HEK293T (cell line): ENCODE results near the gene HS6ST2.

Source experiments
- CTCF ChIA-PET: fragments of 350-600 bp; formaldehyde crosslinking; extraction: SDS; loops from one replicate; lab custom pipeline; 2021; ENCODE audit warnings: antibody characterized with exemption, inconsistent platforms; lab: Yijun Ruan, JAX
- POLR2A ChIA-PET: fragments of 350-600 bp; formaldehyde crosslinking; extraction: SDS; loops from one replicate; lab custom pipeline; 2020; ENCODE audit warnings: antibody characterized with exemption, inconsistent platforms; lab: Yijun Ruan, JAX
- DNase-seq: peaks from one replicate; pipeline ENCODE4 v3.0.0; 2012; ENCODE audit warnings: mixed read lengths; ENCODE audit errors: extremely low spot score
- ARNT ChIP-seq: fragments of 450-650 bp; IDR thresholded peaks from 2 replicates; pipeline ENCODE4 v1.6.1; 2017; ENCODE audit warnings: mild to moderate bottlenecking
- BHLHE40 ChIP-seq: fragments of 450-650 bp; IDR thresholded peaks from 2 replicates; pipeline ENCODE4 v1.6.1; 2016; ENCODE audit warnings: mild to moderate bottlenecking, moderate library complexity, borderline replicate concordance
- CTBP1 ChIP-seq: fragments of 450-650 bp; IDR thresholded peaks from 2 replicates; pipeline ENCODE4 v1.6.1; 2016; ENCODE audit warnings: borderline replicate concordance
- ELF4 ChIP-seq: fragments of 450-650 bp; IDR thresholded peaks from 2 replicates; pipeline ENCODE4 v1.6.1; 2017; ENCODE audit warnings: antibody characterized with exemption
- FOXA1 ChIP-seq: fragments of 450-650 bp; IDR thresholded peaks from 2 replicates; pipeline ENCODE4 v1.6.1; 2016; ENCODE audit warnings: mild to moderate bottlenecking
- FOXK2 ChIP-seq: fragments of 450-650 bp; IDR thresholded peaks from 2 replicates; pipeline ENCODE4 v1.6.1; 2016; ENCODE audit warnings: mild to moderate bottlenecking
- FOXM1 ChIP-seq: fragments of 450-650 bp; IDR thresholded peaks from 2 replicates; pipeline ENCODE4 v1.6.1; 2017; ENCODE audit warnings: mild to moderate bottlenecking, borderline replicate concordance
- HDGF ChIP-seq: fragments of 450-650 bp; IDR thresholded peaks from 2 replicates; pipeline ENCODE4 v1.6.1; 2017; ENCODE audit warnings: antibody characterized with exemption, borderline replicate concordance
- L3MBTL2 ChIP-seq: fragments of 450-650 bp; conservative IDR thresholded peaks from 2 replicates; pipeline ENCODE4 v1.6.1; 2016; ENCODE audit warnings: mild to moderate bottlenecking
- LEF1 ChIP-seq: fragments of 450-650 bp; IDR thresholded peaks from 2 replicates; pipeline ENCODE4 v1.6.1; 2017; ENCODE audit warnings: mild to moderate bottlenecking, borderline replicate concordance
- NFRKB ChIP-seq: fragments of 450-650 bp; IDR thresholded peaks from 2 replicates; pipeline ENCODE4 v1.6.1; 2016; ENCODE audit warnings: mild to moderate bottlenecking, moderate library complexity
- SP1 ChIP-seq: fragments of 450-650 bp; IDR thresholded peaks from 2 replicates; pipeline ENCODE4 v1.6.1; 2017
- SUZ12 ChIP-seq: fragments of 450-650 bp; IDR thresholded peaks from 2 replicates; pipeline ENCODE4 v1.6.1; 2016; ENCODE audit warnings: mild to moderate bottlenecking
- TARDBP ChIP-seq: fragments of 450-650 bp; IDR thresholded peaks from 2 replicates; pipeline ENCODE4 v1.6.1; 2016
- ZNF384 ChIP-seq: fragments of 450-650 bp; IDR thresholded peaks from 2 replicates; pipeline ENCODE4 v1.6.1; 2016
- TF ChIP-seq, protein P1 (sequence below): fragments of 450-650 bp; IDR thresholded peaks from 2 replicates; pipeline ENCODE4 v1.6.1; 2016

HS6ST2 gene

DNA sequence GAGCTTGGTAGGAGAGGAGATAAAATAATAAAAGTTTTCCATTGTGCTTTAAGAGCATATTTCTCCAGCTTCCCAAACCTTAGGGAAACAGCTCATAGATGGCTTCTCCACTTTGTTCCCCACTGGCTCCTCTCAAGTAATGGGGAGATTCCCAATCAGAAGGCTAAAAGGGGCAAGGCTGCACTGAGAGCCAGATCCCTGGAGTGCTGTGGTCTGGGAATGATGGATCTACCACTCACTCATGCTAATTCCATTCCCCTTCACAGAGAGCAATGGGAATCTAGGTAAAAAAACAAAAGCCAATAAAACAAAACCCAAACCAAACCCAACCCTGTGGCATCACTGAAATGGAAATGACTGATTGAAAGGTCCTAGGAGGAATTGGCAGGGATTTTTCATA is 249.9 kb downstream of the HS6ST2 start:
- CTCF ChIA-PET: no interaction called here
- TF ChIP-seq FOXK2 (no peak), L3MBTL2 (no peak), LEF1 (no peak), ARNT (no peak), BHLHE40 (no peak)
- POLR2A ChIA-PET: no interaction called here
- no peak for DNase-seq

DNA sequence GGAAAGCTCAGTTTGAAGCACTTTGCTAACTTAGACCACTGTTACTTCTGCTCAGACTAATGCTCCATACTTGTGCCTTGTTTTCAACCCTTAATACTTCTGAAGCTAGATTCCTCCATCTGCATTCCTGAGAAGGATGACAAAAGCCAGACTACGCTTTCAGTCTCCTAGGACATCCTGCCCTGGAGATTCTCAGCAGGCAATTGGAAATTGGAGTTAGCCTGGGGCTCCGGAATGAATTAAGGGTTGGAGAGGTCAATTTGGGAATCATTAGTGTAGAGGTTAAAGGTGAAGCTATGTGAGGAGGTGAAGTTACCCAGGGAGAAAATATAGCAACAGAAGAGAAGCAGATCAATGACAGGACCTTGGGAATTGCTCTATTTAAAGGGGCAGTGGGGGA is 253.7 kb downstream of the HS6ST2 start:
- ChIA-PET POLR2A (no interaction called here), CTCF (no interaction called here)
- TF ChIP-seq NFRKB: no peak
- TF ChIP-seq SUZ12: no peak
- no peak for TF ChIP-seq SP1
- TF ChIP-seq LEF1: no peak
- TF ChIP-seq ZNF384: no peak
- TF ChIP-seq FOXA1: no peak
- TF ChIP-seq HDGF: no peak
- TF ChIP-seq CTBP1: no peak
- TF ChIP-seq FOXK2: no peak
- TF ChIP-seq L3MBTL2: no peak
- no peak for TF ChIP-seq ARNT
- no peak for TF ChIP-seq FOXM1
- no peak for TF ChIP-seq BHLHE40
- no peak for TF ChIP-seq ELF4
- TF ChIP-seq, protein P1, sequence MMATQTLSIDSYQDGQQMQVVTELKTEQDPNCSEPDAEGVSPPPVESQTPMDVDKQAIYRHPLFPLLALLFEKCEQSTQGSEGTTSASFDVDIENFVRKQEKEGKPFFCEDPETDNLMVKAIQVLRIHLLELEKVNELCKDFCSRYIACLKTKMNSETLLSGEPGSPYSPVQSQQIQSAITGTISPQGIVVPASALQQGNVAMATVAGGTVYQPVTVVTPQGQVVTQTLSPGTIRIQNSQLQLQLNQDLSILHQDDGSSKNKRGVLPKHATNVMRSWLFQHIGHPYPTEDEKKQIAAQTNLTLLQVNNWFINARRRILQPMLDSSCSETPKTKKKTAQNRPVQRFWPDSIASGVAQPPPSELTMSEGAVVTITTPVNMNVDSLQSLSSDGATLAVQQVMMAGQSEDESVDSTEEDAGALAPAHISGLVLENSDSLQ: no peak
- TF ChIP-seq TARDBP: no peak
- DNase-seq: no peak

DNA sequence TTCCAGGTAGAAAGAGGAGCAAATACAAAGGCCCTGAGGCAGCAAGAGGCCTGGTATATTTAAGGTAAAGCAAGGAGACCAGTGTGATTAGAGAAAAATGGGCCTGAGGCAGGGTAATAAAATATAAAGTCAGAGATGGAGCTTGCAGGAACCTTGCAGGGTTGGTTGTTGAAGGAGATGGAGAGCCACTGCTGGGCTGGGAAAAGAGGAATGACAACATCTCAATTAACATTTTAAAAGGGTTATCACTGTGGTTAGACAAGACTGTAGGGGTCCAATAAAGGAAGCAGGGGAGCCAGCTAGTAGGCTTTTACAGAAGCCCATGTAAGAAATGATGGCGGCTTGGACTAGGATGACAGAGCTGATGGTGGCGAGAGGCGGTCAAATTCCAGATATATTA is 264.0 kb downstream of the HS6ST2 start:
- no peak for TF ChIP-seq LEF1
- no peak for TF ChIP-seq CTBP1
- TF ChIP-seq, protein P1: no peak
- no peak for TF ChIP-seq NFRKB
- no peak for TF ChIP-seq ARNT
- TF ChIP-seq TARDBP: no peak
- no peak for TF ChIP-seq ELF4
- TF ChIP-seq L3MBTL2: no peak
- no peak for TF ChIP-seq SUZ12
- TF ChIP-seq BHLHE40: no peak
- ChIA-PET POLR2A (no interaction called here), CTCF (no interaction called here)
- DNase-seq: no peak

DNA sequence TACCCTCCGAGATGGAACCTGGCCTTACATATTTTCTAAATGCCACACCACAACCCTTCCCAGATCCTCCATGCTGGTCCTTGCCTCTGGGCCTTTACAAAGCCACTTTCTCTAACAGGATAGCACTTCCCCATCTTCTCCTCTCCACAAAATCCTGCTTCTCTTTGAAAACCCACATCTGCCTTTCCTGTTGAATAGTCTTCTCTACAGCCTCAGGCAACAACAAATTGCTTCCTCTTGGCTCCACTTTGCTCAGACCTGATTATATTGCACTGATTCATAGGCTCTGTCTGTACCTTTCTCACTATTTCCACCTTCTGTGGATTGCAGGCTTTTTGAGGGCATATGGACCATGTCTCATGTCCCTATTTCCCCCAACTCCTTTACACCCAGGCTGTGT is 265.9 kb downstream of the HS6ST2 start:
- no peak for DNase-seq
- ChIA-PET POLR2A (no interaction called here), CTCF (no interaction called here)
- TF ChIP-seq FOXA1: no peak
- no peak for TF ChIP-seq FOXK2
- no peak for TF ChIP-seq HDGF
- no peak for TF ChIP-seq CTBP1
- TF ChIP-seq NFRKB: no peak
- TF ChIP-seq ARNT: no peak

DNA sequence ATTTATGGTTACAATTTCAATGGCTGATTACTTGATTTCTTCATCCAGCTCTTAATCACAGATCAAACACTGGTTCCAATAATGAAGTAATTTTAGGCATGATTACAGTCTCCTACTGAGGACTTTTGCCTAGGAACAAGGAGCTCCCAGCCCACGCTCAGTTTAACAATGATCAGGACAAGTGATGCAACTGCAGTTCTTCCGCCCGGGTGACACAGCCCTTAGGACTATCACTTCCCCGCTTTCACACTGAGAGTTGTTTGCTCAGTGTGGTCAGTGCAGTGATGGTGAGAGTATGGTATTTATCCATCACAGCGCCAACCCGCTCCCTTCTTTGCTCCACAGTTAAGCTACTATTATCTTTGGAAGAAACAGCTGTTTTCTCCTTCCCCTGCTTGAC is 266.4 kb downstream of the HS6ST2 start:
- no peak for DNase-seq
- ChIA-PET POLR2A (no interaction called here), CTCF (no interaction called here)
- TF ChIP-seq SP1: no peak
- TF ChIP-seq FOXM1: no peak
- no peak for TF ChIP-seq LEF1
- TF ChIP-seq L3MBTL2: no peak
- TF ChIP-seq TARDBP: no peak
- TF ChIP-seq ARNT: no peak
- TF ChIP-seq SUZ12: no peak
- TF ChIP-seq HDGF: no peak

DNA sequence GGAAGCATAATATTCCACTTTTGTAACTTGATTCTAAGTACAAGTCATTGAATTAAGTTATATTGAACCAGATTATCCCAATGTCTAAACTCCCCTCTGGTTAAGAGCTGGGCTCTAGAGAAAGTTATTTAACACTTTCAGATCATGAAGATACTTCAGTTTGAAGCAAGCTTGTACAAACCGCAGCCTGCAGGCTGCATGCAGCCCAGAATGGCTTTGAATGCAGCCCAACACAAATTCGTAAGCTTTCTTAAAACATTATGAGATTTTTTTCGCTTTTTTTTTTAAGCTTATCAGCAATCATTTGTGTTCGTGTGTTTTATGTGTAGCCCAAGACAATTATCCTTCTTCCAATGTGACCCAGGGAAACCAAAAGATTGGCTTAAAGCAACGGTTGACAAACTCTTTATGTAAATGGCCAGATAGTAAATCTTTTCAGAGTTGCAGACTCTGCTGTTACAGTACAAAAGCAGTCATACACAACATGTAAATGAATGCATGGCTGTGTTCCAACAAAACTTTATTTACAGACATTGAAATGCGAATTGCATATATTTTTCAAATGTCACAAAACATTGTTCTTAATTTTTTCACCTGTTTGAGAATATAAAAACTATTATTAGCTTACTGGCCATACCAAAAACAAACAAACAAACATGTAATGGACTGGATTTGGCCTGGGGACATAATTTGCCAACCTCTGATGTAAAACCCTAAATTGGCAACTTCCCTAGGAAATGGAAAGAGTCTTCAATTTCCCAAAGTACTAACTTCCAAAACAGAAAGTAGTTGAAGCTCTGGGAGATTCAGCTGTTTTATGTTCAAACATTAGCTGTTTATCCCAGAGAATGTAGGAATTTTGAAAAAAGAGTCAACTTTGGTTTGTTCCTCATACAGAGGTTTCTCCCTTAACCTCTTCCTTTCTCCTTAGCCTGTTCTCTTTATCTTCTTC is 268.5 kb downstream of the HS6ST2 start:
- DNase-seq: no peak
- TF ChIP-seq CTBP1 (no peak), TARDBP (no peak), ELF4 (no peak), LEF1 (no peak), FOXA1 (no peak), FOXM1 (no peak), L3MBTL2 (no peak), SUZ12 (no peak), ZNF384 (no peak), FOXK2 (no peak), SP1 (no peak), NFRKB (no peak), ARNT (no peak), BHLHE40 (no peak), HDGF (no peak)
- TF ChIP-seq, protein P1: no peak
- POLR2A ChIA-PET: no interaction called here
- CTCF ChIA-PET: no interaction called here
